H1 (cell line): Measurements from ENCODE around the gene KLHDC10. TPM values are rescaled to one million over a fixed set of nuclear protein-coding genes. Genes with fewer than 3 reads are reported as not detected.

ENCODE experiments used
- ASH2L ChIP-seq: fragments of 200-600, 300-600 bp; sonication (generic); IDR thresholded peaks from one replicate; pipeline ENCODE4 v1.7.1; 2017; ENCODE audit warnings: low read length
- ATF3 ChIP-seq: IDR thresholded peaks from 2 replicates; pipeline ENCODE4 v1.6.1; 2011; ENCODE audit warnings: low read depth, mild to moderate bottlenecking, low read length; ENCODE audit not compliant: insufficient read depth
- CHD7 ChIP-seq: fragments of 300-600 bp; sonication (generic); IDR thresholded peaks from 2 replicates; pipeline ENCODE4 v1.7.1; 2012; ENCODE audit warnings: low read length, moderate library complexity, mild to moderate bottlenecking, inconsistent platforms; ENCODE audit not compliant: insufficient replicate concordance
- CREB1 ChIP-seq: IDR thresholded peaks from 2 replicates; pipeline ENCODE4 v1.6.1; 2012; ENCODE audit warnings: inconsistent platforms
- EP300 ChIP-seq, 2 experiments: IDR thresholded peaks; 1 replicate in 1 of 2; 2 replicates in 1 of 2; pipeline ENCODE4 v1.6.1; 2011 to 2012; ENCODE audit warnings: low read depth in 2 of 2, low read length in 2 of 2, mild to moderate bottlenecking in 2 of 2, borderline replicate concordance in 1 of 2, inconsistent platforms in 1 of 2, moderate library complexity in 1 of 2
- RNF2 ChIP-seq: fragments of 200-900, 300-1000 bp; sonication (generic); IDR thresholded peaks from 2 replicates; pipeline ENCODE4 v1.7.1; 2016; ENCODE audit warnings: borderline replicate concordance, low read depth, mild to moderate bottlenecking, antibody characterized with exemption, low read length; ENCODE audit not compliant: poor library complexity, severe bottlenecking; ENCODE audit errors: missing control alignments
- SAP30 ChIP-seq: fragments of 300-600 bp; sonication (generic); IDR thresholded peaks from 2 replicates; pipeline ENCODE4 v1.7.1; 2012; ENCODE audit warnings: low read length, moderate library complexity, mild to moderate bottlenecking, inconsistent platforms; ENCODE audit not compliant: insufficient read depth, insufficient replicate concordance
- ZNF274 ChIP-seq: IDR thresholded peaks from 2 replicates; pipeline ENCODE4 v1.7.0; 2012; ENCODE audit warnings: low read length, borderline replicate concordance; ENCODE audit errors: extremely low read depth
- polyA plus RNA-seq, 7 experiments: library from polyadenylated mRNA; depleted of rRNA in 3 of 7; stranded (reverse) in 5 of 7; unstranded in 2 of 7; fragments of >200 nt in 5 of 7; fragments of 200-250 nt in 2 of 7; gene quantifications; 1 replicate in 5 of 7; 2 replicates in 1 of 7; 4 replicates in 1 of 7; pipeline versions ENCODE4 v1.2.1 to v1.2.3, GENCODE V29; 2011 to 2013; ENCODE audit warnings: missing spikeins in 2 of 7, mixed read lengths in 2 of 7
- total RNA-seq: library from RNA; stranded (reverse); fragmentation: NEBNext Ultra II Directional; extraction: Animal tissue kit (Norgen Biotek cat#: 25700); gene quantifications from 2 replicates; pipeline ENCODE4 v1.2.1, GENCODE V29; 2021

Gene KLHDC10
- total and polyA plus RNA-seq, 2 of the 8 experiments (the other 6 are each of a cell fraction or from before 2014, with no cell fraction given) = 6.6 to 14.5 TPM

- TF ChIP-seq CHD7 (no peak), ATF3 (no peak), ASH2L (peak; percentile 94), EP300 (IDR thresholded peaks at IDR 0.05; ENCODE audit: borderline replicate concordance in 1 of 2, low read depth in 2 of 2, low read length in 2 of 2) (peak in 1 of 2 experiments; percentile 83; a peak in 1 of 3 replicates), RNF2 (no peak), SAP30 (peak; percentile 85), ZNF274 (no peak), CREB1 (peak; percentile 87)
These were observed at the start of gene KLHDC10 (continued) for GRCh38 chr7:130069978-130070860.
